Glutamatergic neuron (in vitro differentiated cells): ENCODE results near the gene PRIM2. TPM values are rescaled to one million over a fixed set of nuclear protein-coding genes. Genes with fewer than 3 reads are reported as not detected.
"Not testable (repeated sequence)": the region's sequence is repeated elsewhere in the genome, so short reads cannot be mapped to it uniquely, and the experiment has no call there.

Experiments
- DNase-seq: peaks from one replicate; pipeline ENCODE4 v3.0.0; 2022
- H3K27ac Mint-ChIP-seq: one replicate; pipeline ENCODE4 v1.8.0; 2020; ENCODE audit warnings: mild to moderate bottlenecking, mixed read lengths, inconsistent platforms; ENCODE audit not compliant: unreplicated experiment
- H3K27me3 Mint-ChIP-seq: one replicate; pipeline ENCODE4 v1.8.0; 2020; ENCODE audit warnings: mild to moderate bottlenecking, moderate library complexity, mixed read lengths, inconsistent platforms; ENCODE audit not compliant: unreplicated experiment
- H3K36me3 Mint-ChIP-seq: one replicate; pipeline ENCODE4 v1.8.0; 2020; ENCODE audit warnings: mild to moderate bottlenecking, mixed read lengths, inconsistent platforms; ENCODE audit not compliant: unreplicated experiment
- H3K4me1 Mint-ChIP-seq: one replicate; pipeline ENCODE4 v1.8.0; 2020; ENCODE audit warnings: mild to moderate bottlenecking, low read depth, mixed read lengths, inconsistent platforms; ENCODE audit not compliant: unreplicated experiment
- H3K4me3 Mint-ChIP-seq: one replicate; pipeline ENCODE4 v1.8.0; 2020; ENCODE audit warnings: mild to moderate bottlenecking, mixed read lengths, inconsistent platforms; ENCODE audit not compliant: unreplicated experiment
- H3K9me3 Mint-ChIP-seq: one replicate; pipeline ENCODE4 v1.8.0; 2020; ENCODE audit warnings: mild to moderate bottlenecking, moderate library complexity, mixed read lengths, inconsistent platforms; ENCODE audit not compliant: unreplicated experiment
- total RNA-seq: library from RNA; stranded (reverse); fragmentation: NEBNext Ultra II Directional; extraction: Animal tissue kit (Norgen Biotek cat#: 25700); gene quantifications from one replicate; pipeline ENCODE4 v1.2.1, GENCODE V29; 2021; ENCODE audit not compliant: unreplicated experiment

The PRIM2 gene
- total RNA-seq, 1 donor from 2014 or later: 15.3 TPM

DNA sequence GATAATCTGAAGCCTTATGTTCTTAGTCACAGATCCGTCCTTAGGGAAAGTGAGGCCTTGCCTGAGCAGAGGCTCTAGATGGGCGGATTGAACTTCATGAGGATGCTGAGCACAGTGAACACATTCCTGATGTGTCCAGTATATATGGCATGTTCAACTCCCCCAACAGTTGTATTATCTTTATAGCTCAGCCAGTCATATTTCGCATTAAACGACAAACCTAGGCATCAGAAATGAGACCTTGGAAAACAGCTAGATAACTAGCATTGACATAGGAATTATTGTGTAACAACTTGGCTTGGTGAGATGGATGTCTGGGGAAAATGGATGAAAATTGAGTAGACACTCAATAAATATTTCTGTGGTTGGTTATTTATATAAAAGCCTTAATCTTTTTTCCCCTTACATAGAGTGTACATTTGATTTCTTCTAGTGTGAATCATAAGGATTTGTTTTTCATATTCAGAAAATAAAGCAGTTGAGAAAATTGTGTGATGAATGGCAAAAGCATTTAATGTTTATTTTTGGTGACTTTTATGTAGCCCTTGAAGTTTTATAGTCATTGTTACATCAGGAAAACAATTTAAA, 169.2 kb downstream of the PRIM2 start:
- not testable (repeated sequence) for H3K36me3 Mint-ChIP-seq, H3K27me3 Mint-ChIP-seq, DNase-seq, H3K4me1 Mint-ChIP-seq, H3K9me3 Mint-ChIP-seq, H3K4me3 Mint-ChIP-seq, H3K27ac Mint-ChIP-seq

DNA sequence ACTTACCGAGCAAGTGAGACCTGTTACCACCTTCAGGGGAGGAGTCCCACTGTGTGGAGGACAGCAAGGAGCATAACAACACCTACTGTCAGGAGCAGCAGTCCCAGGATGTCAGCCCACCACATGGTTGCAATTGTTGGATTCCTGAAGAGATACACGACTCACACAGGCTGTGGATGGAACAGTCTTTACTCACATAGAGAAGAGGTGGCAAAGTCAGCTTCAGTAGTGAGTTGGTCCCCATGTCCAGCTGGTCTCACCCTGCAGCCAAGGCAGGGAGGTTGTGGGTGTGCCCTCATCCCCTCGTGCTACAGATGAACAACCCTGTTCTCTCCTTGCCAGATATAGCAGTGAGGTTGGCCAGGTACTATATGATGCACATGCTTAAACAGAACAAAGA, 171.1 kb downstream of the PRIM2 start:
- not testable (repeated sequence) for H3K4me3 Mint-ChIP-seq, H3K27me3 Mint-ChIP-seq, H3K4me1 Mint-ChIP-seq, H3K36me3 Mint-ChIP-seq, H3K9me3 Mint-ChIP-seq, DNase-seq, H3K27ac Mint-ChIP-seq

DNA sequence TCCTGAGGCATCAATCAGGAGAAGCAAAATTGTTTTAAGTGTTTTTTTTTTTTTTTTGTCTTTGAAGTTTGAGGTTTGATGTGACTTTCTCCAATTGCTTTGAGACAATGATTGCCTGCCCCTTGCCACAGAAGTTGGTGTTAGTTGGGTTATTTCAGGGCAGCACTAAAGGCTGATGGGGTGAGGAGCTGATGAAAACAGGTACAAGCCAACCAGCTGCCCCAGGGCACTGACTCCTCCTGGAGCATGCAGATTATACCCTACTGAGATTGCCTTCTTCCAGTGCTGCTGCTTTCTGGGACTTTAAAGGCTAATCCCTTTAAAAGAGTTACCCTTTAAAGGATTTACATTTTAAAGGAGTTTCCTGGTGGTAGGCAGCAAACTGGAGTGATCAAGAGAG, 172.5 kb downstream of the PRIM2 start:
- H3K9me3 Mint-ChIP-seq, H3K27me3 Mint-ChIP-seq, H3K36me3 Mint-ChIP-seq, H3K27ac Mint-ChIP-seq, H3K4me1 Mint-ChIP-seq, H3K4me3 Mint-ChIP-seq, DNase-seq: not testable (repeated sequence)

DNA sequence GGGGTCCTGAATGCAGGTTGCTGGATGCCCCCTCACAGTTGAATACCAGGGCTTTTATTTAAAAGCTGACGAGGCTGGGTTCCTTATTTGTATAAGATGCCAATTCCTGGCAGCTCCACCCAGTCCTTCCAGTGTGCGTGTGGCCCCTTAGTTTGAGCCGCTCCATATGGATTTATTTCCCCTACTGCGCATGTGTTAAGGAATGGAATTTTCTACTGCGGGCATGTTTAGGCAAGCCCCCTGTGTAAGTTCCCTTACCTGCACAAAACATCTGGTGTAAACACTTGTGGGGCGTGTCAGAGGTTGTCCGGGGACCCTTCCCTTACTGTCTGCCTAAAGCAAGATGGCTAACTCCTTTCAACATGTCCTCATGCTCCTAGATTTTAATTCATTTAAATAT, 174.4 kb downstream of the PRIM2 start:
- not testable (repeated sequence) for H3K9me3 Mint-ChIP-seq, H3K4me1 Mint-ChIP-seq, H3K27ac Mint-ChIP-seq, H3K4me3 Mint-ChIP-seq, DNase-seq, H3K36me3 Mint-ChIP-seq, H3K27me3 Mint-ChIP-seq

DNA sequence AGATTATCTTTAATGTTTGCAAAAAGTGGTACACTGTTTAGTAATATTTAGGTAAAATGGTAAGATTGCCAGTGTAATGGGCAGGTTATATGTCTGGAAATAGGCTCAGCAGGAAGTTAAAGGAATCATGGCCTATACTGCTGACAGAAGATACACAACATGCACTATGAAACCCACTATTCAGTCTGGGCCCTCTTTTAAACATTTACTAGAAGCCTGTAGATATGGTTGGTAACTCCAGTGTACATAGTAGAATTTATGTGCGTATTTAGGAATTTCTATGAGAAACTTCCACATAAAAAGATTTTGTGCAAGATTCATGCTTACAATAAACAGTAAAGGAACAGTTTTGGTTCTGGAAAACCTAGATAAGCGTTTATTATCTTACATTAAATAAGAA, 178.8 kb downstream of the PRIM2 start:
- not testable (repeated sequence) for H3K4me3 Mint-ChIP-seq, H3K27ac Mint-ChIP-seq, H3K4me1 Mint-ChIP-seq, H3K9me3 Mint-ChIP-seq, DNase-seq, H3K36me3 Mint-ChIP-seq, H3K27me3 Mint-ChIP-seq

DNA sequence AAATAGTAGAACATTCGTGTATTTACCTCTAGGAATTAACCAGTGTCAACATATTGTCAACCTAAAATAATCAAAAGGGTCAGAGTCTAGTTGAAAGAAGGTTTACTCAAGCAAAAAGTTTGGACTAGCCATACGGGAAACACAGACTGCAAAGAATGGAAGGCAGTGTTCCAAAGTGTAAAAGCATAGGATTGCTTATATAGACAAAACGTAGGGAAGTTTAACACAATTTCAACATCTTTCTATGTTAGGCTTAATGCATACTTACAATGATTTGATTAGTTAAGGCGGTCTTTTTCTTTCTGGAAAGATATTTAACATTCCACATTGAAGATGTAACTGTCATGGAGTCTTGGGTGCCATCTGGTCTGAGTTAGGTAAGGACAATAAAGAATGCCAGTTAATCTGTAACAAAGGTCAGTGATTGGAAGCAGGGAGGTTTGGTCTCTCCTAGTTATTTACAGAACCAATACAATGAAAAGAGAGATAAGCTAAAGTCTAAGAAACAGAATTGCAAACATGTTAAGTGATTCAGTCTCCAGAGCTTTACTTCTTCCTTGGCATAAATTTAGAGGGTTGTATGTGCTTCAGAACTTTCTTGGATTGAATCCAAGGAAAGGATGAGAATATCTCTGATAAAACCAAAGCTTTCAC, 183.1 kb downstream of the PRIM2 start:
- H3K4me1 Mint-ChIP-seq: not testable (repeated sequence)

DNA sequence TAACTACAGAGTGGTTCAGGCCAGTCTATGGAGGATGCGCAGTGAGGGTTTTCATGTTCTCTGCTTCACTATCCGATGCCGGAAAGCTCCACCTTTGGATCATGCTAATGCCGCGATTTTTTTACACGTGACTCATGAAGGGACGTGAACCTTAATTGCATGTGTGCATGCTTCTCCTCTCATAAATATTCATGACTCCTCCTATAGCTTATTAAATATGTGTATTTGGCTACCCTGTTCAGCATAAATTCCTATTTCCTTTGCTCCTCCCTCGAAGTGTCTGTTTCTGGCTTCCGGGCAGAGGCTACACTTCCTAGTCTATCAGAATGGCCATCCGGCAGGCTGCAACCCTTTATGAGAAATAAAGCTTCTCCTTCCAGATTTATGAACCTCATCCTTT, 185.0 kb downstream of the PRIM2 start:
- not testable (repeated sequence) for H3K27ac Mint-ChIP-seq, H3K4me1 Mint-ChIP-seq, H3K4me3 Mint-ChIP-seq, H3K9me3 Mint-ChIP-seq, DNase-seq, H3K36me3 Mint-ChIP-seq, H3K27me3 Mint-ChIP-seq

More for the DNA sequence above, 183.1 kb downstream of the PRIM2 start:
- H3K9me3 Mint-ChIP-seq, H3K27ac Mint-ChIP-seq, H3K4me3 Mint-ChIP-seq, H3K36me3 Mint-ChIP-seq, H3K27me3 Mint-ChIP-seq, DNase-seq: not testable (repeated sequence)

DNA sequence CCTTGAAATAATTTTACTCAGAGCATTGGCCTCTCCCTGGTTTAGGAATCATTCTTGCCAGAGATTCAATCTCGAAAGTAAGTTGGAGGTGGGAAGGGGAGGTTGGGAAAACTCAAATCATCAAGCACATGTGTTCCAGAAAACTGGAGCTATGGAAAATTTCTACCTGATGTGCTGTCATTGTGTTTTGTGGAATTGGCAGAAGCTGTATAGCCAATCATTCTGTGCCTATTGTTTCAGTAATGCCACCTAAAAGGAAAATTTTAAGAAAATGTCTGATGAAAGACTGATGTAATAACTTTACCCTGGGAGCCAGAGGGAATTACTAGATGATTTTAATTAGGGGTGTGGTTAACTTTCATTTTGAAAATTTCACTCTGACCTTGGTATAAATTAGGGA, 187.8 kb downstream of the PRIM2 start:
- H3K27me3 Mint-ChIP-seq, H3K9me3 Mint-ChIP-seq, H3K4me1 Mint-ChIP-seq, H3K36me3 Mint-ChIP-seq, H3K4me3 Mint-ChIP-seq, DNase-seq, H3K27ac Mint-ChIP-seq: not testable (repeated sequence)

DNA sequence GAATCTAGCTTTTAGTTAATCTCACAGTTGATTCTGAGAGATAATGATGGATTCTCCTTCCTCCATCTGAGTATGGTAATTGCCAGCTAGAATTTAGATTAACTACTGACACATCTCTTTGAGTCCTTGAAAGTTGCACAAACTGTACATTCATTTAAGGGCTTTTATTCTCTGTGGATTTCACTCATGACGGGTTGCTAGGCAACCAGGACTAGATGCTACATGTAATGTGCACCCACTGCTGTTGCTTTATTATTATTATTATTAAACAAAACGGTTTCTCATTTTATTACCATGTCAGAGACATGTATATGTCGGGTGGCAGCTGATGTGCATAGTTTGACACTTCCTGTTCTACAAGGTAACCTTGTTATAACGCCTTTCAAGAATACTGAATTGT, 193.0 kb downstream of the PRIM2 start:
- not testable (repeated sequence) for H3K27me3 Mint-ChIP-seq, H3K27ac Mint-ChIP-seq, DNase-seq, H3K9me3 Mint-ChIP-seq, H3K36me3 Mint-ChIP-seq, H3K4me1 Mint-ChIP-seq, H3K4me3 Mint-ChIP-seq

DNA sequence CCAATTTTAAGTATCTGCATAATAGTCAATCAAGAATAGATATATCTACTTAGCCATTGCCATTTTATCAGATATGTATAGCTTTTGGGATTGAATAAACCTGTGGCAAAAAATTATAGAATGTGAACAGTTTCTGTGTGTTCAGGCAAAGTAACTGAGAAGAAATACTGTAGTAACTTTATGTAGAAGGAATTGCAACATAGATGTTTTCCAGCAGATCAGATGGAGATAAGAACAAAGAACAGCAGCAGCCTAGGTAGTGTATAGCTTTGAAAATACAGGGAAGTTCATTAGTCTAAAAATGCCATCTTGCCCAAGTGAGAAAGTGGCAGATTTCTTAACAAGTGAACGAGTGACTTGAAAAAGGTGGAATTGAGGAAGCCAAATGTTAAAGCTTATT, 197.7 kb downstream of the PRIM2 start:
- H3K36me3 Mint-ChIP-seq, H3K27me3 Mint-ChIP-seq, DNase-seq, H3K4me3 Mint-ChIP-seq, H3K27ac Mint-ChIP-seq, H3K9me3 Mint-ChIP-seq, H3K4me1 Mint-ChIP-seq: not testable (repeated sequence)

DNA sequence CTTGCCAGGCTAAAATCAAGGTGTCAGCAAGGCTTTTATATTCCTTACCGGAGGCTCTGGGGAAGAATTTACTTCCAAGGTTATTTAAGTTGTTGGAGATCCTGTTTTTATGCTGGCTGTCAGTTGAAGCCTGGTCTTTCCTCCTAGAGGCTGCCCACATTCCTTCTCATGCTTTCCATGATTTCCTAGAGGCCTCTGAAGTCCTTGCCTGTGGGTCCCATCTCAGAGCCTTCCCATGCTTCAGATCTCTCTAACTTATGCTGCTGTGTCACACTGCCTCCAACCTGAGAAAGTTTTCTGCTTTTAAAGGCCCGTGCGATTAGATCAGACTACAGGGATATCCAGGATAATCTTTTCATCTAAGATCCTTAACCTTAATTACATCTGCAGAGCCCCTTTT, 198.4 kb downstream of the PRIM2 start:
- H3K4me1 Mint-ChIP-seq, H3K36me3 Mint-ChIP-seq, H3K9me3 Mint-ChIP-seq, DNase-seq, H3K27me3 Mint-ChIP-seq, H3K27ac Mint-ChIP-seq, H3K4me3 Mint-ChIP-seq: not testable (repeated sequence)

DNA sequence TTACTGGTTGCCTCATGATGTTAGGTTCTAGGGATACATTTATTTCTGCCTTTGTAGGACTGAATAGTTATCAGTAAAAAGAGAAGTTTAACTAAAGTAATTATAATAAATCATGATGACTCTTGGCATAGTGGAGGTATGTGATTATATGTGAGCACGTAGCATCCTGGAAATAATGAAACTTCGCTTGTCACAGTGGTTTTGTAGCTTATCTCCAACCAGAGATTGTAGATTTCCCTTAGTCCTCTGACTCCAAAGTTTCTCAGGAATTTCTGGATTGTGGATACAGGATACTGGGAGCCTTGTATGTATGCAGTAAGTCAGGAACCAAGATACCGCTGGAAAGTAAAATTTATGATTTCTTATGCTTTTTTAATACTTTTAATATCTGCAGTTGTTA, 199.3 kb downstream of the PRIM2 start:
- H3K27me3 Mint-ChIP-seq, H3K4me1 Mint-ChIP-seq, H3K27ac Mint-ChIP-seq, H3K4me3 Mint-ChIP-seq, H3K9me3 Mint-ChIP-seq, H3K36me3 Mint-ChIP-seq, DNase-seq: not testable (repeated sequence)

DNA sequence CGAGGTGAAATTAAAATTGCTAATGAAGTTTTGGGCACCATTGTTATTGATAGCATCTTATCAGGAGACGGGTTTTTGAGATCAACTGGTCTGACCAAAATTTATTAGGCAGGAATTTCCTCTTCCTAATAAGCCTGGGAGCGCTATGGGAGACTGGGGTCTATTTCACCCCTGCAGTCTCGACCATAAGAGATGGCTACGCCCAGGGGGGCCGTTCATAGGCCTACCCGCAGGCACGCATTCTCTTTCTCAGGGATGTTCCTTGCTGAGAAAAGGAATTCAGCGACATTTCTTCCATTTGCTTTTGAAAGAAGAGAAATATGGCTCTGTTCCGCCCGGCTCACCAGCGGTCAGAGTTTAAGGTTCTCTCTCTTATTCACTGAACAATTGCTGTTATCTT, 201.8 kb downstream of the PRIM2 start:
- H3K9me3 Mint-ChIP-seq, H3K27me3 Mint-ChIP-seq, DNase-seq, H3K4me1 Mint-ChIP-seq, H3K27ac Mint-ChIP-seq, H3K4me3 Mint-ChIP-seq, H3K36me3 Mint-ChIP-seq: not testable (repeated sequence)
